ENCODE data around the gene NPDC1.
A peak's percentile ranks its signal among the peaks of the same experiment; 100 is the strongest.

NPDC1 gene

DNA sequence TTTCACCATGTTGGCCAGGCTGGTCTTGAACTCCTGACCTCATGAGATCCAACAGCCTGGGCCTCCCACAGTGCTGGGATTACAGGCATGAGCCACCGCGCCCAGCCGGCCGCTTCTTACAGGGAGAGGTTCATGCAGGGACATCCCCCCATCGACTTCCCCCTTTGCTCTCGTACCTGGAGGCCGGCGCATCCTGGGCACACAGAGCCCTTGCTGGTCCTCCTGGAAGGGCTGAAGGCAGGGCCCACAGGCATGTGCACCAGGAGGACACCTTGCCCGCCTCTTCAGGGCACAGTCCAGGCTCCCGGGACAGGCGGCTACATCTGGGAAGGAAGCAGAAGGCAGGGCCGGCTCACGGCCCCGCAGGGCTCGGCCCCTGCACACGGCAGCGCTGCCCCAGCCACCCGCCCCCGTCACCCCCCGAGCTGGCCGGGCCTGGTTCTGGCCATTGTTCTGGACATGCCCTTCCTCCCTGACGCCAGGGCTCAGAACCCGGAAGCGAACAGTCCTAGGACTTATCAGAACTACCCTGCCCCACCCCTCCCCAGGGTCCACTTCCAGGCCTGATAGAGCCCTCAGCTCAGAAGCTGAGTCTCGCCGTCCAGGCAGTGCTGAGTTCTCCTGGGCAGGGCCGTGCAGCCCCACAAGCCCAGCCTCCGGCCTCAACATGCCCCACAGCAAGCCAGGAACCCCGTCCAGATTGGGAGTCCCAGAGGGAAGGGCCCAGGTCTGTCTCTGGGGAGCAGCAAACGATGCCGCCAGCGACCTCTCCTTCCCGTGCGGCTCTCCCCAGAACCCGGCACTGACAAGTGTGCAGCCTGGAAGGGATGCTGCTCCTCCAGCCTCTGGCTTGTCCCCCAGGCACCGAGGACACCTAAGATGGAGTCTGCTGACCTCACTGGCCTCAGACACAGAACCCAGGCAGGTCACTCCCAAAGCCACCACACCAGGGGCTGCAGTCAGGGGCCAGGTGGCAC lies 2.9 kb downstream of the NPDC1 start:
- TF ChIP-seq, protein P1, sequence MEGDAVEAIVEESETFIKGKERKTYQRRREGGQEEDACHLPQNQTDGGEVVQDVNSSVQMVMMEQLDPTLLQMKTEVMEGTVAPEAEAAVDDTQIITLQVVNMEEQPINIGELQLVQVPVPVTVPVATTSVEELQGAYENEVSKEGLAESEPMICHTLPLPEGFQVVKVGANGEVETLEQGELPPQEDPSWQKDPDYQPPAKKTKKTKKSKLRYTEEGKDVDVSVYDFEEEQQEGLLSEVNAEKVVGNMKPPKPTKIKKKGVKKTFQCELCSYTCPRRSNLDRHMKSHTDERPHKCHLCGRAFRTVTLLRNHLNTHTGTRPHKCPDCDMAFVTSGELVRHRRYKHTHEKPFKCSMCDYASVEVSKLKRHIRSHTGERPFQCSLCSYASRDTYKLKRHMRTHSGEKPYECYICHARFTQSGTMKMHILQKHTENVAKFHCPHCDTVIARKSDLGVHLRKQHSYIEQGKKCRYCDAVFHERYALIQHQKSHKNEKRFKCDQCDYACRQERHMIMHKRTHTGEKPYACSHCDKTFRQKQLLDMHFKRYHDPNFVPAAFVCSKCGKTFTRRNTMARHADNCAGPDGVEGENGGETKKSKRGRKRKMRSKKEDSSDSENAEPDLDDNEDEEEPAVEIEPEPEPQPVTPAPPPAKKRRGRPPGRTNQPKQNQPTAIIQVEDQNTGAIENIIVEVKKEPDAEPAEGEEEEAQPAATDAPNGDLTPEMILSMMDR (conservative IDR thresholded peaks at IDR 0.05; ENCODE audit: low read depth), result no peak
- ChIA-PET POLR2A (ENCODE audit: low non-redundant PET) (no interaction called here), CTCF (interaction anchor here (0.6 to 3.2 kb wide), 5 partner anchors 8 to 27 kb away, joined by 3 to 28 read pairs (median 12); partner anchors contain the start of gene ABCA2)
- H3K27ac ChIP-seq, result peak overlapping the region; percentile 48
- DNase-seq (ENCODE audit: low spot score), result no peak

DNA sequence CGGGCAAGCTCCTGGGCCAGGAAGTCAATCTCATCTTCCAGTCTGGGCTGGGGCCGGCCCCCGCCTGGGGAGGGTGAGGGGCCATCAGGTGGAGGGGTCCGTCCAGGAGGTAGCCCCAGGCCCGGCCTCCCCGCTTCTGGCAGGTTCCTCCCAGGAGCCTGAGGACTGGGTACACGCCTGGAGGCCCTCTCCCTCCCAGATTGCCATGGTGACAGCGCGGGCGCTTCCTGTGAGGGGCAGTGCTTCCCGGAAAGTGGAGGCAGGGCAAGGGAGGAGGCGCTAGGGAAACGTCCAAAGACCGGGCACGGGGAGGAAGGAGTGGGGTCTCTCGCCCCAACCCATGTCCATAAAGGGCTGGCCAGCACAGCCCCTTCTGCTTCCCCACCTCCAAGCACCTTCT lies 4.9 kb downstream of the NPDC1 start:
- POLR2A ChIA-PET (ENCODE audit: low non-redundant PET), result no interaction called here
- no peak overlapping the region for H3K27ac ChIP-seq
- TF ChIP-seq, protein P1 (conservative IDR thresholded peaks at IDR 0.05; ENCODE audit: low read depth), result no peak
- CTCF ChIA-PET, result interaction anchor here (0.5 to 2.6 kb wide), 2 partner anchors 12 to 26 kb away, joined by 4 to 26 read pairs; partner anchors contain the start of gene ABCA2
- no peak for DNase-seq (ENCODE audit: low spot score)

DNA sequence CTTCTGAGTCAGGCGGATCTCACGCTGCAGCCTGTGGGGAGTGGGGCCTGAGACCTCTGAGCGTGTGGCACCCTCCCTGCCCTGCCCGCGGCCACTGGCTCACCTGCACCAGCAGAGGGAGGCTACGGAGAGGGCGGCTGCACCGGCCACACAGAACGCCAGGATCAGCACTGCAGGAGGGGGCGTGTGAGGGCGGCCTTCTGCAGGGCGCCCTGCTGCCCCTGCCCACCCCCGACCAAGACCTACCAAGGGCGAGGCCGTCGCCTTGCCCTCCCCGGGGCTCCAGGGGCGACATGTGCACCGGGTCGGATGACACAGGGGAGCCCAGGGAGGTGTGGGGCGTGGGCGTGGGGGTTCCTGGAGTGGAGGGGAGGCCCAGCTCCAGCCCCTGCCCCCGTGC lies 5.4 kb downstream of the NPDC1 start:
- ChIA-PET POLR2A (ENCODE audit: low non-redundant PET) (no interaction called here), CTCF (interaction anchor here (0.5 to 2.6 kb wide), 3 partner anchors 12 to 27 kb away, joined by 4 to 26 read pairs (median 4); partner anchors contain the start of gene ABCA2)
- DNase-seq (ENCODE audit: low spot score), result no peak
- TF ChIP-seq, protein P1 (conservative IDR thresholded peaks at IDR 0.05; ENCODE audit: low read depth), result no peak
- H3K27ac ChIP-seq, result no peak overlapping the region

DNA sequence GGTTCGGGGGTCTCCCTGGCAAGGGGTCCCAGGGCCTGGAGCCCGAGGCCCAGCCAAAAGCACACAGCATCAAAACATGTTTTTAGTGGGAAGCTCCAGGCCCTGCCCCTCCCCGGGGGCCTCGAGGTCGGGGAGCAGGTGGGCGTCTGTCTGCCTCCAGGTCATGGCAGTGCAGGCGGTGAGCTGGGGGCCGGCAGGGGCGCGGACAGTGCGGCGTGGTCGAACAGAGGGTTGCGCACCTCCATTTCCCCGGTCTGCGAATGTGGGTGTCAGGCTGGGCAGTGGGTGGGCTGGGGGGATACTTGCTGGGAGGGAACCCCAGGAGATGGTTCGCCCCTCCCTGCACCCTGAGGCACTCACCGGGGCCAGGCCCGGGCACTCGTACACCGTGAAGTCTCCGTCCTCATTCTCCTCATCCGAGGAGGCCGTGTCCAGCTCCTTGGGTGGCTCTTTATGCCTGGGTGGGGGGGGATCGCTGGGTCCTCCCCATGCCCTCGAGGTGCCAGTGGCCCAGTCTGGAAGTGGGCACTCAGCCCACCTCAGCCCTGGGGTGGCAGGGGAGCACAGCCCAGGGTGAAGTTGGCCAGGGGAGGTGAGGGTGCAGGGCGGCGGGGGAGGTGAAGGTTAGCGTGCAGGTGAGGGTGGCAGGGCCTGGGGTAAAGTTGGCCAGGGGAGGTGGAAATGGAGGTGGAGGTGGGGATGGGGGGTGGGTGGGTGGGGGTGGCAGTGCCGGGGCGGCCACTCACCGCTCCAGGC lies 6.2 kb downstream of the NPDC1 start:
- CTCF ChIA-PET, result interaction anchor here (1.8 to 6.3 kb wide), 3 partner anchors 11 to 94 kb away, joined by 4 to 97 read pairs (median 26); partner anchors contain the start of genes ABCA2, C8G and FBXW5
- POLR2A ChIA-PET (ENCODE audit: low non-redundant PET), result interaction anchor here (0.6 kb wide), 1 partner anchor 48 kb away, joined by 3 read pairs; no protein-coding TSS in a partner anchor
- TF ChIP-seq, protein P1 (conservative IDR thresholded peaks at IDR 0.05; ENCODE audit: low read depth), result no peak
- no peak overlapping the region for H3K27ac ChIP-seq
- DNase-seq (ENCODE audit: low spot score), result no peak

DNA sequence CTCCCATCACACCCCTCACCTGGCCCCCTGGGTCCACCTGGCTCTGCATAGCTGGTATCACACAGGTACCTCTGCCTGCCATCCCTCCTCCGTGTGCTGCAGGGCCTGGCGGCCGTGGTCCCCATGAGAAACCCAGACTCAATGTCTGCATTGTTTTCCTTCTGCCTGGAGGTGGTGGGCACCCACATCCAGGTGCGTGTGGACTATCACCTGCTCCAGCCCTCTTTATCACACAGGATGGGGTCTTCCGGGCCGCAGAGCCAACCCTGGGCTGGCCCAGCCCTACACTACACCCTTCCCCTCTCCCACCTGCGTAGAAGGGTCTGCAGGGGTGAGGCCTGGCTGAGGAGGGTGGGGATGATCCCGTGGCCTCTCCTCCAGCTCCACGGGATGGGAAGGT lies 7.1 kb downstream of the NPDC1 start:
- POLR2A ChIA-PET (ENCODE audit: low non-redundant PET), result no interaction called here

More for the DNA sequence above, 7.1 kb downstream of the NPDC1 start:
- DNase-seq (ENCODE audit: low spot score), result no peak
- TF ChIP-seq, protein P1 (conservative IDR thresholded peaks at IDR 0.05; ENCODE audit: low read depth), result no peak
- CTCF ChIA-PET, result interaction anchor here (0.5 to 6.3 kb wide), 7 partner anchors 10 to 127 kb away, joined by 3 to 97 read pairs (median 3); partner anchors contain the start of genes ABCA2, C8G and FBXW5
- H3K27ac ChIP-seq, result no peak overlapping the region
